ENCODE measurements around the gene SARDH. TPM values are rescaled to one million over a fixed set of nuclear protein-coding genes. Genes with fewer than 3 reads are reported as not detected.

Gene SARDH
- total and polyA plus RNA-seq, 8 donors: 8.9 to 43.3 (median 20.5) TPM

GRCh38 chr9:133635533-133636531, 102.3 kb downstream of the SARDH start, which contains the start of gene DBH:
Gene DBH (plus strand): TSS chr9:133636363. CDS start chr9:133636372, 9 bp downstream.
- H3K27me3 ChIP-seq: no peaks in the 10 kb centered on the region
- intact Hi-C loops (cut with DNase I): no loop called here

GRCh38 chr9:133635098-133635497, 103.1 kb downstream of the SARDH start:
- intact Hi-C loops (cut with DNase I): no loop called here
- H3K27ac ChIP-seq: no peak overlapping the region
- H3K36me3 ChIP-seq: no peaks in the 10 kb centered on the region
- H3K27me3 ChIP-seq: no peaks in the 10 kb centered on the region
- H3K4me1 ChIP-seq: no peaks in the 10 kb centered on the region
- H3K4me3 ChIP-seq: no peak overlapping the region
- no peak for TF ChIP-seq CTCF (IDR thresholded peaks at IDR 0.05)
- no peaks in the 10 kb centered on the region for H3K9me3 ChIP-seq
- 60 to 67% methylated on average over 6 of the region's 6 CpGs for WGBS, 2 donors
- no peak for ATAC-seq
- no peak for FAIRE-seq
- DNase-seq: peak in 1 of 6 donors; percentile 31

More at GRCh38 chr9:133635533-133636531, 102.3 kb downstream of the SARDH start, which contains the start of gene DBH:
- Histone ChIP-seq H3K27ac (no peak within 1 kb of the TSS), H3K4me1 (no peaks in the 10 kb centered on the region), H3K4me3 (no peak within 1 kb of the TSS), H3K9me3 (no peaks in the 10 kb centered on the region), H3K36me3 (no peaks in the 10 kb centered on the region)
- DNase-seq (peak in 1 of 6 donors; percentile 44), ATAC-seq (no peak), FAIRE-seq (no peak)
- TF ChIP-seq CTCF (IDR thresholded peaks at IDR 0.05): no peak
- WGBS, 2 donors: 78 to 85% methylated on average over 24 of the region's 24 CpGs

- H3K4me1 ChIP-seq: no peaks in the 10 kb centered on the region
- ATAC-seq: peak in 1 of 4 donors; percentile 28
- DNase-seq: peak in 1 of 6 donors; percentile 49
Measured at GRCh38 chr9:133634081-133634691, 104.0 kb downstream of the SARDH start.

GRCh38 chr9:133633681-133634080, 104.5 kb downstream of the SARDH start:
- no peaks in the 10 kb centered on the region for H3K27me3 ChIP-seq
- WGBS, 2 donors: 49 to 56% methylated on average over 8 of the region's 8 CpGs
- no peaks in the 10 kb centered on the region for H3K4me1 ChIP-seq
- TF ChIP-seq CTCF (IDR thresholded peaks at IDR 0.05): no peak
- no peak for FAIRE-seq
- H3K4me3 ChIP-seq: no peak overlapping the region
- H3K27ac ChIP-seq: no peak overlapping the region
- ATAC-seq: no peak
- intact Hi-C loops (cut with DNase I): no loop called here
- no peaks in the 10 kb centered on the region for H3K9me3 ChIP-seq
- H3K36me3 ChIP-seq: no peaks in the 10 kb centered on the region
- DNase-seq: peak in 1 of 6 donors; percentile 42

More at GRCh38 chr9:133634081-133634691, 104.0 kb downstream of the SARDH start:
- TF ChIP-seq CTCF (IDR thresholded peaks at IDR 0.05): no peak
- no peak overlapping the region for H3K27ac ChIP-seq
- H3K9me3 ChIP-seq: no peaks in the 10 kb centered on the region
- WGBS, 2 donors: 52 to 57% methylated on average over 24 of the region's 24 CpGs
- no peaks in the 10 kb centered on the region for H3K27me3 ChIP-seq
- no peaks in the 10 kb centered on the region for H3K36me3 ChIP-seq
- FAIRE-seq: no peak
- intact Hi-C loops (cut with DNase I): no loop called here
- no peak overlapping the region for H3K4me3 ChIP-seq

Measured in pancreas (tissue), 10 donors.